ENCODE results near the gene AATF.

AATF gene

DNA sequence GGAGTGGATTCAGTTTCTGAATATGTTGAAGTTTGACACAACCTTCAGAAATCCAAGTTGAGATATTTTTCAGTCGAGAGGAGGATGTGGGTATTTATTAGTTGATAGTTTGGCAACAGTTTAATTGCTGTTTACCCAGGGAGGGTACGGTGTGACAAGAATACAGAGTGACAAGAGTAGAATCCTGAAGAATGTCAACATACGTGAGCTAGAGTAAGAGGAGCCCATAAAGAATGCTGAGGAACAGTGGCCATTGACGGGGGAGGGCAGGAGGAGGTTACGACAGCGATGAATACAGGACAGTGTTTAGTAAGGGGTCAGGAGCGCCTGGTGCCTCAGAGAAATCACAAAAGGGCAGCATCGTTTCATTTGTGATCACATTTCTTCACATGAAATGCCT is 76.5 kb downstream of the AATF start:
- TF ChIP-seq, protein P1, sequence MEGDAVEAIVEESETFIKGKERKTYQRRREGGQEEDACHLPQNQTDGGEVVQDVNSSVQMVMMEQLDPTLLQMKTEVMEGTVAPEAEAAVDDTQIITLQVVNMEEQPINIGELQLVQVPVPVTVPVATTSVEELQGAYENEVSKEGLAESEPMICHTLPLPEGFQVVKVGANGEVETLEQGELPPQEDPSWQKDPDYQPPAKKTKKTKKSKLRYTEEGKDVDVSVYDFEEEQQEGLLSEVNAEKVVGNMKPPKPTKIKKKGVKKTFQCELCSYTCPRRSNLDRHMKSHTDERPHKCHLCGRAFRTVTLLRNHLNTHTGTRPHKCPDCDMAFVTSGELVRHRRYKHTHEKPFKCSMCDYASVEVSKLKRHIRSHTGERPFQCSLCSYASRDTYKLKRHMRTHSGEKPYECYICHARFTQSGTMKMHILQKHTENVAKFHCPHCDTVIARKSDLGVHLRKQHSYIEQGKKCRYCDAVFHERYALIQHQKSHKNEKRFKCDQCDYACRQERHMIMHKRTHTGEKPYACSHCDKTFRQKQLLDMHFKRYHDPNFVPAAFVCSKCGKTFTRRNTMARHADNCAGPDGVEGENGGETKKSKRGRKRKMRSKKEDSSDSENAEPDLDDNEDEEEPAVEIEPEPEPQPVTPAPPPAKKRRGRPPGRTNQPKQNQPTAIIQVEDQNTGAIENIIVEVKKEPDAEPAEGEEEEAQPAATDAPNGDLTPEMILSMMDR (IDR thresholded peaks at IDR 0.05; ENCODE audit: low read length): no peak
- TF ChIP-seq EZH2 (IDR thresholded peaks at IDR 0.05; ENCODE audit: borderline replicate concordance, low read length): no peak
- H3K9me2 ChIP-seq (ENCODE audit: low read depth, low read length): no peaks in the 10 kb centered on the region
- H2AFZ ChIP-seq (ENCODE audit: low read length): no peak overlapping the region
- H3K4me3 ChIP-seq (ENCODE audit: low read depth, low read length, poor library complexity, severe bottlenecking): no peak overlapping the region
- H3K4me2 ChIP-seq (ENCODE audit: low read length): no peak overlapping the region
- H4K20me1 ChIP-seq (ENCODE audit: insufficient read depth, low read length): no peaks in the 10 kb centered on the region
- peaks cover 34% of the 10 kb centered on the region; the same call in 1 of the 2 replicates for H3K36me3 ChIP-seq (ENCODE audit: insufficient read depth, low read length)
- no peaks in the 10 kb centered on the region for H3F3A ChIP-seq (ENCODE audit: insufficient read depth, low read length)
- H3K9me3 ChIP-seq (ENCODE audit: low read length): no peaks in the 10 kb centered on the region
- H3K27me3 ChIP-seq (ENCODE audit: insufficient read depth, low read length): no peaks in the 10 kb centered on the region
- no peaks in the 10 kb centered on the region for H3K4me1 ChIP-seq (ENCODE audit: insufficient read depth, low read length, severe bottlenecking)
- H3K9ac ChIP-seq (ENCODE audit: low read length): no peak overlapping the region
- no peaks in the 10 kb centered on the region for H3K79me2 ChIP-seq (ENCODE audit: insufficient read depth, low read length)
- H3K27ac ChIP-seq (ENCODE audit: low read depth, low read length, poor library complexity, severe bottlenecking): no peak overlapping the region

DNA sequence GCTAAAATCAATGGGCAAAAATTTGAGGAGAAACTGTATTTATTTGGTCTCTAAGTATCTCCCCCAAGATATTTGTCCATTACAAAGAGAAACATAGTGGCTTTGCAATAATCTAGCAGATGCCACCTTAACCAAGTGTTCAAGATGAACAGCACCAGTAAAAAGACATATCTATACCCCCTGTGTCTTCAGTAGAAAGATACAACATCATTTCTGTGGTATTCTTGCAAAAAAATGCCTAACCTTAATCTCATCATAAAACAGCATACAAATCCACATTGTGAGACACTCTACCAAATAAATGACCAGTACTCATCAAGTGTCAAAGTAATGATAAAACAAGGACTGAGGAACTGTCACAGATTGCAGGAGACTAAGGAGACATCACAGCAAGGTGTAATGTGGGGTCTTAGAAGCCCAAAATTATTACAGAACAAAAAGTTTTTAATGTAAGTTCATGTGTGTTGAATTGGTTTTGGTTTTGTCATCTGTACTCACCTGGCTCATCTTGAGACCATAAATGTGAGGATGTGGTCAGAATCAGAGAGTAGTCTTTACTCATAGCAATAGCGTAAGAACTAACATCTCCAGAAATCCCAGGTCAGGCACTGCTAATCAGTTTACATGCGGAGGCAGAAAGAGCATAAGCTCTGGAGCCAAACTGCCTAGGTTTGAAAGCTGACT is 77.2 kb downstream of the AATF start:
- H3K4me2 ChIP-seq (ENCODE audit: low read length): no peak overlapping the region
- no peaks in the 10 kb centered on the region for H3K79me2 ChIP-seq (ENCODE audit: insufficient read depth, low read length)
- no peaks in the 10 kb centered on the region for H3F3A ChIP-seq (ENCODE audit: insufficient read depth, low read length)
- no peak overlapping the region for H3K9ac ChIP-seq (ENCODE audit: low read length)
- no peaks in the 10 kb centered on the region for H3K9me2 ChIP-seq (ENCODE audit: low read depth, low read length)
- H2AFZ ChIP-seq (ENCODE audit: low read length): no peak overlapping the region
- H3K36me3 ChIP-seq (ENCODE audit: insufficient read depth, low read length): peaks cover 40% of the 10 kb centered on the region; the same call in 1 of the 2 replicates
- no peak overlapping the region for H3K27ac ChIP-seq (ENCODE audit: low read depth, low read length, poor library complexity, severe bottlenecking)
- no peaks in the 10 kb centered on the region for H3K9me3 ChIP-seq (ENCODE audit: low read length)
- TF ChIP-seq EZH2 (IDR thresholded peaks at IDR 0.05; ENCODE audit: borderline replicate concordance, low read length): no peak
- TF ChIP-seq, protein P1 (IDR thresholded peaks at IDR 0.05; ENCODE audit: low read length): no peak
- no peaks in the 10 kb centered on the region for H3K4me1 ChIP-seq (ENCODE audit: insufficient read depth, low read length, severe bottlenecking)
- no peaks in the 10 kb centered on the region for H4K20me1 ChIP-seq (ENCODE audit: insufficient read depth, low read length)
- H3K27me3 ChIP-seq (ENCODE audit: insufficient read depth, low read length): no peaks in the 10 kb centered on the region
- H3K4me3 ChIP-seq (ENCODE audit: low read depth, low read length, poor library complexity, severe bottlenecking): no peak overlapping the region

GRCh38 chr17:37026531-37026869 is 77.7 kb downstream of the AATF start:
- H3K27ac ChIP-seq (ENCODE audit: low read depth, low read length, poor library complexity, severe bottlenecking): no peak overlapping the region
- TF ChIP-seq EZH2 (IDR thresholded peaks at IDR 0.05; ENCODE audit: borderline replicate concordance, low read length): no peak
- TF ChIP-seq, protein P1 (IDR thresholded peaks at IDR 0.05; ENCODE audit: low read length): no peak
- no peaks in the 10 kb centered on the region for H4K20me1 ChIP-seq (ENCODE audit: insufficient read depth, low read length)
- H3K9me3 ChIP-seq (ENCODE audit: low read length): no peaks in the 10 kb centered on the region
- no peaks in the 10 kb centered on the region for H3K27me3 ChIP-seq (ENCODE audit: insufficient read depth, low read length)
- H2AFZ ChIP-seq (ENCODE audit: low read length): no peak overlapping the region
- H3K4me1 ChIP-seq (ENCODE audit: insufficient read depth, low read length, severe bottlenecking): no peaks in the 10 kb centered on the region
- no peaks in the 10 kb centered on the region for H3F3A ChIP-seq (ENCODE audit: insufficient read depth, low read length)
- H3K4me3 ChIP-seq (ENCODE audit: low read depth, low read length, poor library complexity, severe bottlenecking): no peak overlapping the region
- H3K9ac ChIP-seq (ENCODE audit: low read length): no peak overlapping the region
- H3K9me2 ChIP-seq (ENCODE audit: low read depth, low read length): no peaks in the 10 kb centered on the region
- no peak overlapping the region for H3K4me2 ChIP-seq (ENCODE audit: low read length)
- H3K79me2 ChIP-seq (ENCODE audit: insufficient read depth, low read length): no peaks in the 10 kb centered on the region
- peaks cover 45% of the 10 kb centered on the region for H3K36me3 ChIP-seq (ENCODE audit: insufficient read depth, low read length)
